Midbrain (tissue), 1 donor: Measurements from ENCODE around the gene RBMY1D.
"Not testable (repeated sequence)": the region's sequence is repeated elsewhere in the genome, so short reads cannot be mapped to it uniquely, and the experiment has no call there.

ENCODE experiments used
- DNase-seq: peaks from one replicate; lab custom pipeline; 2025; lab: John Stamatoyannopoulos, UW

The RBMY1D gene

DNA sequence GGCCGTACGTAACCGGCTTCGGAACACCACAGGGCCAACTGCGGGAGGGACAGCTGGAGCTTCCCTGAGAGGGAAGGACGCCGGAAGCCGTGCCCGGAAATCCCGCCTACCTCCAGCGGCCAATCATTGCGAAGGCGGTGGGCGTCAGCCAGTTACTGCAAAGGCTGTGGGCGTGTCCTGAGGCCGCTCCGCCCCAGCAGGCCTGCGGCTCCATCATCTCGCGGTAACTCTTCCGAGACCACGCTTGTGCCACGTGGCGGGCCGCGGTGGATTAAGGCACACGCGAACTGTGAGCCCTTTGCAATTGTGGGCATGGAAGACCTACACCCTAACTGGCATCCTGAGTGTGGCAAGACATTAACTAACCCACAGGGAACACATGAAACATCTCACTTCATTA, at the start of gene RBMY1D:
RBMY1D (minus strand) TSS at position 101 of the 400 bp plus-strand sequence. CDS start 2,013 bp downstream, outside the sequence.
- not testable (repeated sequence) for DNase-seq

DNA sequence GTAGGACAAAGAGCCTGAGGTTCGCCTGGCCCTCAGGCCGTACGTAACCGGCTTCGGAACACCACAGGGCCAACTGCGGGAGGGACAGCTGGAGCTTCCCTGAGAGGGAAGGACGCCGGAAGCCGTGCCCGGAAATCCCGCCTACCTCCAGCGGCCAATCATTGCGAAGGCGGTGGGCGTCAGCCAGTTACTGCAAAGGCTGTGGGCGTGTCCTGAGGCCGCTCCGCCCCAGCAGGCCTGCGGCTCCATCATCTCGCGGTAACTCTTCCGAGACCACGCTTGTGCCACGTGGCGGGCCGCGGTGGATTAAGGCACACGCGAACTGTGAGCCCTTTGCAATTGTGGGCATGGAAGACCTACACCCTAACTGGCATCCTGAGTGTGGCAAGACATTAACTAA, 23.6 kb upstream of the RBMY1D start, which contains the start of gene RBMY1E:
RBMY1E (minus strand) TSS at position 101 of the 400 bp plus-strand sequence. CDS start 1,978 bp downstream, outside the sequence.
- not testable (repeated sequence) for DNase-seq

DNA sequence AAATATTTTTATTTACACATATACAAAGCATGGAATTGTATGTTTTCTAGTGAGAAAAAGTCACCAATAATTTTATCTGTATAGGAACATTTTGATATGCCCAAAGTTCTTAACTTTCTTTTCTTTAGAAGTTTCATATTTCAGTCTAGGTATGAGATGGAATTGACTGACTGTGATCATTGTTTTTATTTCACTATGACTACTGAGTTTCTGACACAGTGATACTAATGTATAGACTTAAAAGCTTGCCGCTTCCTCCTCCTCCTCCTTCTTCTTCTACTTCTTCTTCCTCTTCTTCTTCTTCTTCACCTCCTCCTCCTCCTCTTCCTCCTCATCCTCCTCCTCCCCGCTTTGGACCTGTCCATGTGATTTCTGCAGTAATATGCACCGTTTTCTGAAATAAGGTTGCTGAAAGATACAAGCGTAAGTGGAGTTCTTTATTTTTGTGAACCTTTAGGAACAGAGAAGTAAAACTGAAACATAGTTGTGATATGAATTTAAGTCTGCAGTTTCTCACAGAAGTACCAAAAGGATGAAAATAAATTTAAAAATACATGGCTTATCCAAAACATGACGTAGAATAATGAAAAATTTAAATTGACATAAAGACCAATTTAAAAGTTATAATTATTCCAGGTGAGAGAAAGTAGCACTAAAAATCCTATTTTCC, 24.8 kb downstream of the RBMY1D start:
- not testable (repeated sequence) for DNase-seq

DNA sequence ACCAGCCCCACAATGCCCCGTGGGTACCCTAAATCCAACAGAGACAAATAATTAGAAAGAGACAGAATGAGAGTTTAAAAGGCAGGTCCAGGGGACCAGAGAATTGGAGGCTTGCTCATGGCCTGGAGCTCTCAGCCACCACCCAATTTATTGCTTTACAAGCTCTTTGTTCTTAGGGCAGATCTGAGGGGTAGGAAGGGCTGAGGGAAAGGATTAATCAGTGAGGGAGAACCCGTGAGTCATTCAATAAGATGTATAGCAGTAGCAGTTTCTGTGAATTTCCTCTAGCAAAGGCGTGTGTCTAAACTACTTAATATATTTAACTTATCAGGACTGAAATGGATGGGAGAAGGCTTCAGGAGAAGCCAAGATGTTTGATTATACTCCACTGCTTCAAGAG, 48.8 kb downstream of the RBMY1D start:
- DNase-seq: no peak

DNA sequence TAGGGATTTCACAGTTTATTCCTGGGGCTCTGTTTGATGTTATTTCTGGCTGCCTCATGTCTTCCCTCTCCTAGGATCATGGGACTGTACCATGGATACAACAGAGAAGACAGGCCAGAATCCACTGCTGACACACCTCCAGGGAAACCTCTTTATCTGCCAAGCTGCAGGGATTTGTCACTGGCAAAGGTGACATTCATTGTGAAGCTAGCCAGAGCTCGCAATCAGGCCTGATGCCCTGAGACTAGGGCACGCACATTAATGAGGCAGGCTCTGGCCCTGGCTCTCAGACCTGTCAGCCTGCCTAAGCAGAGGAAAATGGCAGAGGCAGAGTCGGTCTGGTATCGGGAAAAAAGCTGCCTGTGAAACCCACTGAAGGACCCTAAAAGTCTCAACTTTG, 52.2 kb downstream of the RBMY1D start:
- no peak for DNase-seq

DNA sequence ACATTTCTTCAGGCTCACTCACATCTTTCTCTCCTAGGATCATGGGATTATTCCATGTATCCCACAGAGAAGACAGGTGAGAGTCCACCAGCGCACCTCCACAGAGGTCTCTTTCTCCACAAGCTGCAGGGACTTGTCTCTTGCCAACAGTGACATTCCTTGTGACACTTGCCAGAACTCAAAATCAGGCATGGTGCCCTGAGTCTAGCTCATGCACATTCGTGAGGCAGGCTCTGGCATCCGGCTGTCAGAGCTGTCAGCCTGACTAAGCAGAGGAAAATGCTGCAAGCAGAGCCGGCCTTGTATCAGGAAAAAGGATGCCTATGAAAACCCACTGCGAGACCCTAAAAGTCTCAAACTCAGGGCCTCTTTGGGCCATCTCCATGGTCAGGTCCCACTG, 54.8 kb downstream of the RBMY1D start:
- DNase-seq: no peak

DNA sequence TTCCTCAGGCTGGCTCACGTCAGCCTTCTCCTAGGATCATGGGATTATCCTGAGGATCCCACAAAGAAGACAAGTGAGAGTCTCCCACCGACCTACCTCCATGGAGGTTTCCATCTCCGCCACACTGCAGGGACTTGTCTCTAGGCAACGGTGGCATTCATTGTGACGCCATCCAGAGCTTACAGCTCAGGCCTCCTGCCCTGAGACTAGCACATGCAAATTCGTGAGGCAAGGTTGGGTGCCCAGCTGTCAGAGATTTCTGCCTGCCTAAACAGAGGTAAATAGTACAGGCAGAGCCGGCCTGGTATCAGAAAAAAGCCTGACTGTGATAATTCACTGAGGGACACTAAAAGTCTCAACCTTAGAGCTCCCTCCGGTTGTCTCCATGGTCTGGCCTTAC, 58.0 kb downstream of the RBMY1D start:
- no peak for DNase-seq

DNA sequence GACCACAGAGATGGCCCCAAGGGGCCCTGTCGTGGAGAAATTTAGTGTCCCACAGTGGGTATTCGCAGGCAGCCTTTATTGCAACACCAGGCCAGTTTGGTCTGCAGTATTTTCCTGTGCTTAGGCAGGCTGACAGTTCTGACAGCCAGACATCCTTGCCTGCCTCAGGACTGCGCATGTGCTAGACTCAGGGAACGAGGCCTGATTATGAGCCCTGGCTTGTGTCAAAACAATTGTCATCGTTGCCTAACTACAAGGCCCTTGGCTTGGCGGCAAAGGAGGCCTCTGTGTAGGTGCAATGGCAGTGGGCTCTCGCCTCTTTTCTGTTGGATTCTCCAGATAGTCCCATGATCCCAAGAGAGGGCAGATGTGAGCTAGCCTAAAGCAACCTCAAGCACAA, 59.3 kb downstream of the RBMY1D start:
- no peak for DNase-seq
